ENCODE results near the gene ATRX.
A peak's percentile ranks its signal among the peaks of the same experiment; 100 is the strongest.
"Not testable (repeated sequence)": the region's sequence is repeated elsewhere in the genome, so short reads cannot be mapped to it uniquely, and the experiment has no call there.

The ATRX gene

GRCh38 chrX:77603635-77604336, 182.2 kb downstream of the ATRX start:
- DNase-seq, result no peak

GRCh38 chrX:77597511-77597910, 188.5 kb downstream of the ATRX start:
- DNase-seq, result no peak

GRCh38 chrX:77597090-77597489, 188.9 kb downstream of the ATRX start:
- DNase-seq, result no peak

GRCh38 chrX:77595848-77596247, 190.2 kb downstream of the ATRX start:
- no peak for DNase-seq

GRCh38 chrX:77572322-77572721, 213.7 kb downstream of the ATRX start:
- no peak for DNase-seq

GRCh38 chrX:77565278-77565677, 220.7 kb downstream of the ATRX start:
- no peak for DNase-seq

GRCh38 chrX:77564823-77565222, 221.2 kb downstream of the ATRX start:
- no peak for DNase-seq

GRCh38 chrX:77561372-77561771, 224.6 kb downstream of the ATRX start:
- DNase-seq, result no peak

- DNase-seq, result no peak
Measured at GRCh38 chrX:77556276-77556675, 229.7 kb downstream of the ATRX start.

- DNase-seq, result peak; percentile 1
Measured at GRCh38 chrX:77548751-77549150, 237.3 kb downstream of the ATRX start.

- not testable (repeated sequence) for DNase-seq
Measured at GRCh38 chrX:77539778-77540177, 246.2 kb downstream of the ATRX start.

- DNase-seq, result not testable (repeated sequence)
Measured at GRCh38 chrX:77531261-77531660, 254.8 kb downstream of the ATRX start.

GRCh38 chrX:77528034-77528433, 258.0 kb downstream of the ATRX start:
- DNase-seq, result no peak

GRCh38 chrX:77527233-77528001, 258.6 kb downstream of the ATRX start:
- DNase-seq, result no peak

- DNase-seq, result no peak
Measured at GRCh38 chrX:77519765-77520164, 266.3 kb downstream of the ATRX start.

- DNase-seq, result no peak
Measured at GRCh38 chrX:77514177-77514576, 271.8 kb downstream of the ATRX start.

- DNase-seq, result no peak
Measured at GRCh38 chrX:77510007-77510406, 276.0 kb downstream of the ATRX start.

GRCh38 chrX:77505227-77505626, 280.8 kb downstream of the ATRX start:
- no peak for DNase-seq

- no peak for DNase-seq
Measured at GRCh38 chrX:77502951-77503525, 283.0 kb downstream of the ATRX start.

GRCh38 chrX:77500164-77500563, 285.9 kb downstream of the ATRX start:
- not testable (repeated sequence) for DNase-seq

GRCh38 chrX:77493677-77494553, 292.1 kb downstream of the ATRX start:
- no peak for DNase-seq

- no peak for DNase-seq
Measured at GRCh38 chrX:77484045-77484444, 302.0 kb downstream of the ATRX start.

GRCh38 chrX:77455437-77455836, 330.6 kb downstream of the ATRX start:
- no peak for DNase-seq
